ENCODE measurements around the gene SUSD3.
"Not testable (repeated sequence)": the region's sequence is repeated elsewhere in the genome, so short reads cannot be mapped to it uniquely, and the experiment has no call there.

GRCh38 chr9:93101086-93101485, 42.6 kb downstream of the SUSD3 start:
- not testable (repeated sequence) for TF ChIP-seq CTCF (conservative IDR thresholded peaks at IDR 0.05); ZFX (IDR thresholded peaks at IDR 0.05)
